ENCODE results near the gene BTBD9.

BTBD9 gene

GRCh38 chr6:38118791-38119365 is 520.9 kb downstream of the BTBD9 start (continued):
- TF ChIP-seq CREB5 (CRISPR knock-in tag; IDR thresholded peaks at IDR 0.05; ENCODE audit: low read depth) (no peak), ISL1 (CRISPR knock-in tag; IDR thresholded peaks at IDR 0.05) (no peak), ZNF70 (CRISPR knock-in tag; IDR thresholded peaks at IDR 0.05) (no peak), PATZ1 (CRISPR knock-in tag; IDR thresholded peaks at IDR 0.05; ENCODE audit: borderline replicate concordance) (no peak), ZFP3 (CRISPR knock-in tag; IDR thresholded peaks at IDR 0.05) (no peak), RARB (CRISPR knock-in tag; IDR thresholded peaks at IDR 0.05) (no peak), ARNTL (CRISPR knock-in tag; IDR thresholded peaks at IDR 0.05; ENCODE audit: borderline replicate concordance, low read depth) (no peak), TSHZ2 (CRISPR knock-in tag; IDR thresholded peaks at IDR 0.05) (no peak)
